GM12878 (cell line): ENCODE results near the gene P3R3URF. TPM values are rescaled to one million over a fixed set of nuclear protein-coding genes. Genes with fewer than 3 reads are reported as not detected.

Experiments used
- ATAC-seq: fragments of 200-7000 bp; cut with Tn5 transposase; 3 replicates; pipeline ENCODE4 v1.9.1; 2020; ENCODE audit warnings: mild to moderate bottlenecking, moderate library complexity
- BruUV-seq: library from RNA; stranded (reverse); fragments of 400-500 nt; replicated peaks from 2 replicates; lab custom pipeline; 2021; lab: Mats Ljungman, UMichigan
- CTCF ChIA-PET: fragments of 300-600 bp; sonication (Branson Sonifier 250); formaldehyde crosslinking; extraction: SDS; loops from one replicate; lab custom pipeline; 2021; ENCODE audit warnings: inconsistent platforms; lab: Yijun Ruan, JAX
- POLR2A ChIA-PET: fragments of 350-600 bp; formaldehyde crosslinking; extraction: SDS; loops from one replicate; lab custom pipeline; 2021; ENCODE audit warnings: inconsistent platforms; lab: Charles Lee
- RAD21 ChIA-PET: fragments of 300-600 bp; sonication (Branson Sonifier 250); formaldehyde crosslinking; loops from one replicate; lab custom pipeline; 2023; ENCODE audit warnings: antibody characterized with exemption; ENCODE audit not compliant: unreplicated experiment; lab: Charles Lee
- SMC1A ChIA-PET: fragments of 300-600 bp; sonication (Branson Sonifier 250); formaldehyde crosslinking; loops from one replicate; lab custom pipeline; 2023; ENCODE audit not compliant: unreplicated experiment, uncharacterized antibody; lab: Charles Lee
- DNase-seq: peaks from one replicate; pipeline ENCODE4 v3.0.0-alpha.2; 2011; ENCODE audit warnings: low read depth, low spot score
- FAIRE-seq: peaks from 3 replicates; lab custom pipeline; 2011; peaks lifted over from hg19 to GRCh38; lab: Jason Lieb, UNC
- H2AFZ ChIP-seq: 2 replicates; pipeline ENCODE4 v1.6.0; 2011; ENCODE audit warnings: low read depth, low read length, control low read depth; ENCODE audit not compliant: control insufficient read depth
- H3K27ac ChIP-seq: 2 replicates; pipeline ENCODE4 v1.5.1; 2011; ENCODE audit warnings: control low read depth; ENCODE audit not compliant: control insufficient read depth, insufficient read depth
- H3K27me3 ChIP-seq, 2 experiments: replicated peaks in 1 of 2; 2 replicates each; pipeline versions ENCODE4 v1.6.0 to v1.6.1; 2011; ENCODE audit warnings: low read length in 1 of 2; ENCODE audit not compliant: control insufficient read depth in 2 of 2, insufficient read depth in 2 of 2
- H3K36me3 ChIP-seq, 2 experiments: 2 replicates each; pipeline ENCODE4 v1.5.1; 2011; ENCODE audit warnings: low read length in 1 of 2; ENCODE audit not compliant: control insufficient read depth in 2 of 2, insufficient read depth in 2 of 2
- H3K4me1 ChIP-seq: 2 replicates; pipeline ENCODE4 v1.6.1; 2011; ENCODE audit warnings: mild to moderate bottlenecking, low read length, moderate library complexity, mixed read lengths; ENCODE audit not compliant: control insufficient read depth, insufficient read depth
- H3K4me2 ChIP-seq: 2 replicates; pipeline ENCODE4 v1.6.0; 2011; ENCODE audit warnings: control low read depth; ENCODE audit not compliant: control insufficient read depth, insufficient read depth
- H3K4me3 ChIP-seq: fragments of 200-600 bp; sonication (generic); 2 replicates; pipeline ENCODE4 v1.5.1; 2016
- H3K79me2 ChIP-seq: 2 replicates; pipeline ENCODE4 v1.6.0; 2011; ENCODE audit warnings: low read length; ENCODE audit not compliant: control insufficient read depth, insufficient read depth
- H3K9ac ChIP-seq: 2 replicates; pipeline ENCODE4 v1.8.0; 2011; ENCODE audit warnings: low read length, control low read depth, mixed read lengths; ENCODE audit not compliant: control insufficient read depth, insufficient read depth
- H3K9me3 ChIP-seq: replicated peaks from 3 replicates; pipeline ENCODE4 v1.5.1; 2011; ENCODE audit warnings: mild to moderate bottlenecking, low read length; ENCODE audit not compliant: control insufficient read depth, insufficient read depth
- H4K20me1 ChIP-seq: 2 replicates; pipeline ENCODE4 v1.6.0; 2011; ENCODE audit not compliant: control insufficient read depth, insufficient read depth
- EED ChIP-seq: sonication (generic); IDR thresholded peaks from 2 replicates; pipeline ENCODE4 v1.6.1; 2016; ENCODE audit warnings: antibody characterized with exemption, low read depth
- ESRRA ChIP-seq: IDR thresholded peaks from 2 replicates; pipeline ENCODE4 v1.6.1; 2012; ENCODE audit warnings: mild to moderate bottlenecking, low read length, improper control_type of control experiment
- GABPA ChIP-seq: IDR thresholded peaks from 2 replicates; pipeline ENCODE4 v1.6.1; 2014; ENCODE audit warnings: antibody characterized with exemption, low read depth, mild to moderate bottlenecking, inconsistent platforms
- MTA3 ChIP-seq: IDR thresholded peaks from 2 replicates; pipeline ENCODE4 v1.6.1; 2012; ENCODE audit warnings: low read length, inconsistent platforms, borderline replicate concordance
- PAX8 ChIP-seq: fragments of 450-650 bp; IDR thresholded peaks from 2 replicates; pipeline ENCODE4 v1.6.1; 2017; ENCODE audit warnings: mild to moderate bottlenecking, moderate library complexity
- POLR2AphosphoS5 ChIP-seq: IDR thresholded peaks from 2 replicates; pipeline ENCODE4 v1.6.1; 2011; ENCODE audit warnings: mild to moderate bottlenecking, low read length, inconsistent platforms
- RAD51 ChIP-seq: fragments of 450-650 bp; IDR thresholded peaks from 2 replicates; pipeline ENCODE4 v1.6.1; 2016; ENCODE audit warnings: moderate library complexity, mild to moderate bottlenecking, inconsistent platforms
- RELA ChIP-seq: fragments of 450-650 bp; IDR thresholded peaks from 2 replicates; pipeline ENCODE4 v1.8.0; 2014; ENCODE audit warnings: borderline replicate concordance; ENCODE audit not compliant: partially characterized antibody
- SMAD1 ChIP-seq: fragments of 450-650 bp; IDR thresholded peaks from 2 replicates; pipeline ENCODE4 v1.6.1; 2018; ENCODE audit warnings: mild to moderate bottlenecking, low read depth; ENCODE audit not compliant: partially characterized antibody
- SMARCA5 ChIP-seq: fragments of 450-650 bp; IDR thresholded peaks from 2 replicates; pipeline ENCODE4 v1.6.1; 2017; ENCODE audit warnings: mild to moderate bottlenecking
- SRF ChIP-seq, 2 experiments: IDR thresholded peaks; 2 replicates each; pipeline ENCODE4 v1.6.1; 2011; ENCODE audit warnings: low read depth in 2 of 2, low read length in 2 of 2, mild to moderate bottlenecking in 1 of 2, moderate library complexity in 1 of 2
- TARDBP ChIP-seq: IDR thresholded peaks from 2 replicates; pipeline ENCODE4 v1.6.1; 2016; ENCODE audit warnings: borderline replicate concordance
- YY1 ChIP-seq: IDR thresholded peaks from 2 replicates; pipeline ENCODE4 v1.6.1; 2011; ENCODE audit warnings: low read depth, mild to moderate bottlenecking, low read length
- WGBS: methylation state at CpG from one replicate; pipeline ENCODE4 v1.1.6; 2016; ENCODE audit warnings: low lambda C conversion rate; ENCODE audit not compliant: insufficient replicate concordance, insufficient coverage; ENCODE audit errors: missing lambda C conversion rate; 5-methylcytosine and 5-hydroxymethylcytosine counted together
- in situ Hi-C: fragments of 300-500 bp; cut with MboI; formaldehyde crosslinking; loops from 9 replicates; pipeline ENCODE4 v1.14.3; 2018; ENCODE audit warnings: mixed read lengths
- intact Hi-C: fragments of 100-400 bp; cut with micrococcal nuclease; formaldehyde crosslinking; loops from one replicate; pipeline ENCODE4 v1.14.2; 2022; ENCODE audit not compliant: unreplicated experiment
- polyA plus RNA-seq, 11 experiments: library from polyadenylated mRNA; depleted of rRNA in 4 of 11; unstranded in 6 of 11; stranded (reverse) in 5 of 11; fragments of >200 nt; fragmentation: Nextera tagmentation in 4 of 11; fragmentation: Illumina TruSeq in 1 of 11; extraction: Ambion mirVana in 4 of 11; extraction: Trizol in 1 of 11; gene quantifications; 1 replicate in 1 of 11; 2 replicates in 10 of 11; pipeline versions ENCODE4 v1.2.1 to v1.2.3, GENCODE V29; 2011 to 2016; ENCODE audit warnings: inconsistent platforms in 2 of 11, missing spikeins in 2 of 11, low read depth in 1 of 11
- total RNA-seq, 4 experiments: library from RNA; depleted of rRNA in 3 of 4; stranded (reverse); fragments of >200 nt in 3 of 4; fragmentation: Illumina TruSeq in 1 of 4; extraction: Trizol in 1 of 4; gene quantifications; 2 replicates each; pipeline versions ENCODE4 v1.2.1 to v1.2.3, GENCODE V29; 2013 to 2021
- TF ChIP-seq, protein P1 (sequence below), 3 experiments: IDR thresholded peaks in 2 of 3; conservative IDR thresholded peaks in 1 of 3; 2 replicates each; pipeline ENCODE4 v1.5.1; 2011; ENCODE audit warnings: low read depth in 3 of 3, low read length in 3 of 3, mild to moderate bottlenecking in 3 of 3, control low read depth in 2 of 3, moderate library complexity in 2 of 3, inconsistent platforms in 1 of 3, mixed read lengths in 1 of 3; ENCODE audit not compliant: control insufficient read depth in 2 of 3, insufficient read depth in 1 of 3; ENCODE audit errors: extremely low read depth in 1 of 3
- TF ChIP-seq, protein P2 (sequence below): IDR thresholded peaks from 2 replicates; pipeline ENCODE4 v1.6.1; 2011; ENCODE audit warnings: low read depth, mild to moderate bottlenecking, low read length, moderate library complexity, borderline replicate concordance; ENCODE audit errors: extremely low read depth

The P3R3URF gene
- total and polyA plus RNA-seq, 10 of the 15 experiments (the other 5 are each of a cell fraction or from before 2014, with no cell fraction given) = not detected

DNA sequence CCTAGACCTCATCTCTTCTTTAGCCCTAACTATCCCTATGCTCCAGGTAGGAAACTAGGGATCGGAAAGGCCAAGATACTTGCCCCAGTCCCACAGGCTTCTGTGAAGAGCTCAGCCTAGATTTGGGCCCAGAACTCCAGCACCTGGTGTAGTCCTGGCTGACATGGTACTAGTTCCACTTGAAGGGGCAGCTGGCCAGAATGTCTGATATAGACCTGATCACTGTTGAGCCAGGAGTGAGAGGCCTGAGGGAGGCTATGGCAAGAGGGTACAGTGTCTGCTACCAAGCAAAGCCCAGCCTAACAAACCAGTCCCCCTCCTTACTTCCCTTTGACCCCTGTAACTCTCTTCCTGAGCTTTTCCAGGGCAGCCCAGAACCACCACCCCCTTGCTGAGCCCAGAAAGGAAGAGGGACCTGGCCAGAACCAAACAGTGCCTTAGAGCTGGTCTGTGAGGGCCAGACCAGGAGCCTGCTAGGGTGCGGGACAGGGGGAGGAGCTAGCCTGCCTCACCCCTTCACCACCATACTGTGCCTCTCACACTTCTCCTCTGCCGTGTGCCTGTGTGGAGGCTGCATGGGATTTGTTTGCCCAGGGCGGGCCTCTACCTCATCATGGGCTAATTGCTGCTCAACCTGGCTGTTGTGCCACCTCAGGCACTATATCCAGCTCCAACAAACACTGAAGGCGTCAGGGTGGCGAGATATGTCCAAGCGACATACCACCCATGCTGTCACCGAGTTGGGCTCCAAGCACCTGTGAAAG is 11.0 kb upstream of the P3R3URF start:
- Histone ChIP-seq H3K9ac (no peak overlapping the region), H3K4me2 (no peak overlapping the region), H3K36me3 (peaks cover 3 to 5% of the 10 kb centered on the region in 2 experiments; a peak in 3 of 4 replicates), H3K79me2 (no peaks in the 10 kb centered on the region), H3K27me3 (no peaks in the 10 kb centered on the region), H3K4me1 (peaks cover 21% of the 10 kb centered on the region), H3K9me3 (no peaks in the 10 kb centered on the region), H4K20me1 (no peaks in the 10 kb centered on the region), H3K27ac (no peak overlapping the region), H3K4me3 (no peak overlapping the region), H2AFZ (no peak overlapping the region)
- BruUV-seq = no TSS peak
- no peak for DNase-seq
- TF ChIP-seq TARDBP (no peak), MTA3 (no peak), EED (no peak)
- no peak for ATAC-seq
- ChIA-PET POLR2A (interaction anchor here (1.5 to 1.8 kb wide), 2 partner anchors 13 to 62 kb away, joined by 3 to 7 read pairs; no protein-coding TSS in a partner anchor), SMC1A (interaction anchor here (1.5 kb wide), 1 partner anchor 36 kb away, joined by 8 read pairs; no protein-coding TSS in a partner anchor), RAD21 (no interaction called here), CTCF (interaction anchor here (1.1 to 8.8 kb wide), 2 partner anchors 38 to 60 kb away, joined by 3 to 108 read pairs; no protein-coding TSS in a partner anchor)
- intact Hi-C loops = loop anchor here (10.0 kb wide), 1 partner anchor 502 kb away; the partner anchor contains the start of genes GPBP1L1 and TMEM69
- in situ Hi-C loops = no loop called here
- WGBS = 99% methylated on average over 8 of the region's 8 CpGs
- FAIRE-seq = no peak

DNA sequence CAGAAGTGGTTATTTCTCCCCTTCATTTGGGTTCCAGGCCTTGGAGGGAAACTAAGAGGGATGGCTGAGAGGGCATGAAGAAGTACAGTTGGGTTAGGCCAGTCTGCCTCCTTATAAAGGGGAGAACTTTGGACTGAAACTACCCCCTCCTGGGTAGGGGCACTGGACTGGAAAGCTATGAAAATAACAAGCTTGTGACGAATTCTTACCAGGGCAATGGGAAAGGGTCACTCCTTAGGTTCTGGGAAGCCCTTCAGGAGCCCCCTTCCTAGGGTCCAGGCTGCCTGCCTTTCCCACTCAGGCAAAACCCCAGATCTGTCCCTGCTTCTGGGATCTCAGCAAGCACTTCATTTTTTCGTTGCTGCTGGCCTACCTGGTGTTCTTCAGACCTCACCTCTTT is 9.8 kb upstream of the P3R3URF start:
- POLR2A ChIA-PET = interaction anchor here (0.6 to 1.8 kb wide), 3 partner anchors 14 to 267 kb away, joined by 3 to 7 read pairs (median 3); no protein-coding TSS in a partner anchor
- no peaks in the 10 kb centered on the region for H3K79me2 ChIP-seq
- CTCF ChIA-PET = interaction anchor here (8.8 kb wide), 1 partner anchor 39 kb away, joined by 108 read pairs; no protein-coding TSS in a partner anchor
- H3K27me3 ChIP-seq = no peaks in the 10 kb centered on the region
- ATAC-seq (no peak), FAIRE-seq (no peak), DNase-seq (no peak)
- no peak overlapping the region for H3K4me3 ChIP-seq
- in situ Hi-C loops = no loop called here
- H3K4me2 ChIP-seq = no peak overlapping the region
- H3K27ac ChIP-seq = no peak overlapping the region
- H2AFZ ChIP-seq = no peak overlapping the region
- intact Hi-C loops = loop anchor here (10.0 kb wide), 1 partner anchor 501 kb away; the partner anchor contains the start of genes GPBP1L1 and TMEM69
- no peaks in the 10 kb centered on the region for H4K20me1 ChIP-seq
- RAD21 ChIA-PET = interaction anchor here (1.0 kb wide), 1 partner anchor 150 kb away, joined by 3 read pairs; no protein-coding TSS in a partner anchor
- no peaks in the 10 kb centered on the region for H3K36me3 ChIP-seq
- peaks cover 24% of the 10 kb centered on the region for H3K4me1 ChIP-seq
- SMC1A ChIA-PET = no interaction called here
- 68% methylated on average over 2 of the region's 2 CpGs for WGBS
- H3K9me3 ChIP-seq = no peaks in the 10 kb centered on the region
- no TSS peak for BruUV-seq
- H3K9ac ChIP-seq = no peak overlapping the region
- no peak for TF ChIP-seq RELA
- TF ChIP-seq PAX8 = no peak
- no peak for TF ChIP-seq SMAD1
- no peak for TF ChIP-seq GABPA
- TF ChIP-seq, protein P1, sequence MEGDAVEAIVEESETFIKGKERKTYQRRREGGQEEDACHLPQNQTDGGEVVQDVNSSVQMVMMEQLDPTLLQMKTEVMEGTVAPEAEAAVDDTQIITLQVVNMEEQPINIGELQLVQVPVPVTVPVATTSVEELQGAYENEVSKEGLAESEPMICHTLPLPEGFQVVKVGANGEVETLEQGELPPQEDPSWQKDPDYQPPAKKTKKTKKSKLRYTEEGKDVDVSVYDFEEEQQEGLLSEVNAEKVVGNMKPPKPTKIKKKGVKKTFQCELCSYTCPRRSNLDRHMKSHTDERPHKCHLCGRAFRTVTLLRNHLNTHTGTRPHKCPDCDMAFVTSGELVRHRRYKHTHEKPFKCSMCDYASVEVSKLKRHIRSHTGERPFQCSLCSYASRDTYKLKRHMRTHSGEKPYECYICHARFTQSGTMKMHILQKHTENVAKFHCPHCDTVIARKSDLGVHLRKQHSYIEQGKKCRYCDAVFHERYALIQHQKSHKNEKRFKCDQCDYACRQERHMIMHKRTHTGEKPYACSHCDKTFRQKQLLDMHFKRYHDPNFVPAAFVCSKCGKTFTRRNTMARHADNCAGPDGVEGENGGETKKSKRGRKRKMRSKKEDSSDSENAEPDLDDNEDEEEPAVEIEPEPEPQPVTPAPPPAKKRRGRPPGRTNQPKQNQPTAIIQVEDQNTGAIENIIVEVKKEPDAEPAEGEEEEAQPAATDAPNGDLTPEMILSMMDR (IDR thresholded peaks at IDR 0.05 in 2 of 3, conservative IDR thresholded peaks at IDR 0.05 in 1 of 3; ENCODE audit: control insufficient read depth in 2 of 3, extremely low read depth in 1 of 3, insufficient read depth in 1 of 3, low read depth in 3 of 3, low read length in 3 of 3) = no peak
- no peak for TF ChIP-seq POLR2AphosphoS5
- no peak for TF ChIP-seq SMARCA5
- TF ChIP-seq, protein P2, sequence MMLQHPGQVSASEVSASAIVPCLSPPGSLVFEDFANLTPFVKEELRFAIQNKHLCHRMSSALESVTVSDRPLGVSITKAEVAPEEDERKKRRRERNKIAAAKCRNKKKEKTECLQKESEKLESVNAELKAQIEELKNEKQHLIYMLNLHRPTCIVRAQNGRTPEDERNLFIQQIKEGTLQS = no peak
- no peak for TF ChIP-seq RAD51
- no peak for TF ChIP-seq YY1
- no peak for TF ChIP-seq SRF (IDR thresholded peaks at IDR 0.05; ENCODE audit: low read depth in 2 of 2, low read length in 2 of 2)
- TF ChIP-seq ESRRA = no peak
